Neural progenitor cell (in vitro differentiated cells): ENCODE results near the gene AK2. TPM values are rescaled to one million over a fixed set of nuclear protein-coding genes. Genes with fewer than 3 reads are reported as not detected.

Experiments used
- DNase-seq: peaks from one replicate; pipeline ENCODE4 v3.0.0-alpha.2; 2016; ENCODE audit warnings: low spot score
- H2AFZ ChIP-seq: fragments of 200-600 bp; sonication (generic); replicated peaks from 2 replicates; pipeline ENCODE4 v1.6.1; 2016; ENCODE audit warnings: antibody characterized with exemption
- H3F3A ChIP-seq: fragments of 200-600 bp; sonication (generic); 2 replicates; pipeline ENCODE4 v1.6.1; 2016; ENCODE audit warnings: antibody characterized with exemption, low read depth
- H3K27ac ChIP-seq: fragments of 200-600 bp; sonication (generic); 2 replicates; pipeline ENCODE4 v1.5.1; 2016; ENCODE audit warnings: mild to moderate bottlenecking
- H3K27me3 ChIP-seq: fragments of 200-600 bp; sonication (generic); 2 replicates; pipeline ENCODE4 v1.6.1; 2016; ENCODE audit warnings: mild to moderate bottlenecking, moderate library complexity
- H3K36me3 ChIP-seq: fragments of 200-600 bp; sonication (generic); 2 replicates; pipeline ENCODE4 v1.5.1; 2016
- H3K4me1 ChIP-seq: fragments of 200-600 bp; sonication (generic); 2 replicates; pipeline ENCODE4 v1.6.1; 2016; ENCODE audit warnings: mixed run types
- H3K4me2 ChIP-seq: fragments of 200-600 bp; sonication (generic); 2 replicates; pipeline ENCODE4 v1.6.1; 2016
- H3K4me3 ChIP-seq: fragments of 200-600 bp; sonication (generic); 2 replicates; pipeline ENCODE4 v1.5.1; 2016
- H3K79me2 ChIP-seq: fragments of 200-600 bp; sonication (generic); 2 replicates; pipeline ENCODE4 v1.6.1; 2016; ENCODE audit warnings: low read depth
- H3K9ac ChIP-seq: fragments of 200-600 bp; sonication (generic); 2 replicates; pipeline ENCODE4 v1.6.1; 2016
- H3K9me3 ChIP-seq: fragments of 200-600 bp; sonication (generic); 2 replicates; pipeline ENCODE4 v1.5.1; 2016; ENCODE audit warnings: low read depth
- H4K20me1 ChIP-seq: fragments of 200-600 bp; sonication (generic); 2 replicates; pipeline ENCODE4 v1.6.1; 2016; ENCODE audit warnings: low read depth
- H3K27ac Mint-ChIP-seq: 3 replicates; pipeline ENCODE4 v1.8.0; 2021; ENCODE audit warnings: mixed read lengths
- H3K27me3 Mint-ChIP-seq: 2 replicates; pipeline ENCODE4 v1.8.0; 2022; ENCODE audit warnings: low read depth, mild to moderate bottlenecking, inconsistent platforms, moderate library complexity, mixed read lengths; ENCODE audit not compliant: insufficient read depth
- H3K36me3 Mint-ChIP-seq: 3 replicates; pipeline ENCODE4 v1.8.0; 2021; ENCODE audit warnings: mixed read lengths
- H3K4me1 Mint-ChIP-seq: 3 replicates; pipeline ENCODE4 v1.8.0; 2021; ENCODE audit warnings: mixed read lengths
- H3K4me3 Mint-ChIP-seq: 3 replicates; pipeline ENCODE4 v1.8.0; 2021; ENCODE audit warnings: mild to moderate bottlenecking, moderate library complexity, mixed read lengths
- H3K9me3 Mint-ChIP-seq: 3 replicates; pipeline ENCODE4 v1.8.0; 2020; ENCODE audit warnings: mixed read lengths
- EZH2 ChIP-seq: fragments of 200-600 bp; sonication (generic); IDR thresholded peaks from 2 replicates; pipeline ENCODE4 v1.6.1; 2017; ENCODE audit warnings: antibody characterized with exemption, mild to moderate bottlenecking, moderate library complexity
- EZH2phosphoT487 ChIP-seq: fragments of 200-600 bp; sonication (generic); IDR thresholded peaks from 2 replicates; pipeline ENCODE4 v1.6.1; 2017; ENCODE audit warnings: antibody characterized with exemption
- total RNA-seq: library from RNA; depleted of rRNA; stranded (reverse); fragments of >200 nt; gene quantifications from 2 replicates; pipeline ENCODE4 v1.2.3, GENCODE V29; 2015; ENCODE audit warnings: low replicate concordance
- TF ChIP-seq, protein P1 (sequence below): fragments of 200-600 bp; sonication (generic); IDR thresholded peaks from 2 replicates; pipeline ENCODE4 v1.5.1; 2017; ENCODE audit warnings: antibody characterized with exemption, mild to moderate bottlenecking

AK2 gene
- total RNA-seq, 1 donor from 2014 or later = 128 TPM

DNA sequence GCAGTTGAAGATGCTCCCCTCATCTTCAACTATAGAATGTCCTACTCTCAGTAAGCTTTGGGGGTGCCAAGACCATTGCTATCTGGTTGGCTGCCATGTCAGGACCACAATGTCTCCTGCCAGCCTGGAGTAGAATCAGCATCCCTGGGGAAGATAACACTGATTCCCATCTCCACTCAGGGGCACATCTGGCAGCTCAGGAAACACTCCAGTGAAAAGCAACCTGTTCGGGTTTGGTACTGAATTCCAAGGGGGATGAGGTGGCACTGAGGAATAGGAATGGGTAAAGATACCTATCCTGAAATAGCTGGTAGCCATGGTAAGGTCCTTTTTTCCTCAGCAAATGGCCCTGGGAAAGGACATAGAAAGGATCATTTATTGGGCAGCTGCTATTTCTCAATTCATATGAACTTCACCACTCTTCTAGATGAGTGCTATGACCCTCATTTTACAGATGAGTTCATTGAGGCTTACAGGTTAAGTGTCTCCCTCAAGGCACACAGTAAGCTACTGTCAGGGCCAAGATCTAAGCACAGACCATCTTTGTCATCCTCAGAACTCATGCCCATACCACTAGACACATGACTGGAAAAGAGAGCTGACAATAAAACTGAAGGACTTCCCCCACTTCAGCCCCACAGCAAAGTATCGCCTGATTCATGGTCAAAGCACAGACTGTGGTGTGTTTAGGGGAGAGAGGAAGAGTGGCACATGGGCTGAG lies 31.4 kb downstream of the AK2 start:
- Histone ChIP-seq H3K27ac (no peak overlapping the region), H3K79me2 (no peaks in the 10 kb centered on the region), H4K20me1 (no peaks in the 10 kb centered on the region), H3F3A (peaks cover 3% of the 10 kb centered on the region), H3K4me1 (peaks cover 11% of the 10 kb centered on the region), H3K4me3 (no peak overlapping the region), H3K9ac (no peak overlapping the region), H3K27me3 (no peaks in the 10 kb centered on the region), H2AFZ (no peak overlapping the region), H3K4me2 (no peak overlapping the region), H3K36me3 (no peaks in the 10 kb centered on the region), H3K9me3 (no peaks in the 10 kb centered on the region)
- TF ChIP-seq EZH2phosphoT487 (no peak), EZH2 (no peak)
- TF ChIP-seq, protein P1, sequence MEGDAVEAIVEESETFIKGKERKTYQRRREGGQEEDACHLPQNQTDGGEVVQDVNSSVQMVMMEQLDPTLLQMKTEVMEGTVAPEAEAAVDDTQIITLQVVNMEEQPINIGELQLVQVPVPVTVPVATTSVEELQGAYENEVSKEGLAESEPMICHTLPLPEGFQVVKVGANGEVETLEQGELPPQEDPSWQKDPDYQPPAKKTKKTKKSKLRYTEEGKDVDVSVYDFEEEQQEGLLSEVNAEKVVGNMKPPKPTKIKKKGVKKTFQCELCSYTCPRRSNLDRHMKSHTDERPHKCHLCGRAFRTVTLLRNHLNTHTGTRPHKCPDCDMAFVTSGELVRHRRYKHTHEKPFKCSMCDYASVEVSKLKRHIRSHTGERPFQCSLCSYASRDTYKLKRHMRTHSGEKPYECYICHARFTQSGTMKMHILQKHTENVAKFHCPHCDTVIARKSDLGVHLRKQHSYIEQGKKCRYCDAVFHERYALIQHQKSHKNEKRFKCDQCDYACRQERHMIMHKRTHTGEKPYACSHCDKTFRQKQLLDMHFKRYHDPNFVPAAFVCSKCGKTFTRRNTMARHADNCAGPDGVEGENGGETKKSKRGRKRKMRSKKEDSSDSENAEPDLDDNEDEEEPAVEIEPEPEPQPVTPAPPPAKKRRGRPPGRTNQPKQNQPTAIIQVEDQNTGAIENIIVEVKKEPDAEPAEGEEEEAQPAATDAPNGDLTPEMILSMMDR = no peak
- Mint-ChIP-seq H3K27ac (peak overlapping the region; percentile 77), H3K9me3 (no peaks in the 10 kb centered on the region), H3K27me3 (peaks cover 4% of the 10 kb centered on the region), H3K4me1 (peaks cover 49% of the 10 kb centered on the region), H3K36me3 (peaks cover 12% of the 10 kb centered on the region), H3K4me3 (no peak overlapping the region)
- no peak for DNase-seq

DNA sequence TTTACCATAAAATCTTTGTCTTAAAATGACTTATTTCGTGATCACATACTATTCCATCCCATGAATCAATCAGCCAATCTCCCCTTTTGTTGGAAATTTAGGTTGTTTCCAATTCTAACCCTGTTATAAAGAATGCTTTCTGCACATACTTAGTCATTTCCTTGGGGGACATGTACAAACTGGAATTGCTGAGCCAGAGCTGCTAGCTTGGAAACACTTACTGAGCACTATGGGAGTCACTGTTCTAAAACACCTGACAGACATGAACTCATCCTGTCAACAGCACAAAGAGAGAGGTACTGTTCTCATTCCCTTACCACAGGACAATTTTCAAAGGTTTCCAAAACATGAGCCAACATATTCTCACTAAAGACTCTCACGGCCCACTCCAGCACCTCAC lies 32.1 kb downstream of the AK2 start:
- no peaks in the 10 kb centered on the region for H3K36me3 ChIP-seq
- H3K27ac Mint-ChIP-seq = no peak overlapping the region
- no peaks in the 10 kb centered on the region for H3K9me3 ChIP-seq
- H3K4me2 ChIP-seq = no peak overlapping the region
- H3F3A ChIP-seq = peaks cover 3% of the 10 kb centered on the region
- H3K4me1 Mint-ChIP-seq = peaks cover 50% of the 10 kb centered on the region
- H3K4me1 ChIP-seq = peaks cover 11% of the 10 kb centered on the region
- H2AFZ ChIP-seq = no peak overlapping the region
- DNase-seq = no peak
- no peaks in the 10 kb centered on the region for H3K9me3 Mint-ChIP-seq
- peaks cover 12% of the 10 kb centered on the region for H3K36me3 Mint-ChIP-seq
- no peak overlapping the region for H3K9ac ChIP-seq
- no peaks in the 10 kb centered on the region for H3K79me2 ChIP-seq
- H3K27me3 Mint-ChIP-seq = peaks cover 4% of the 10 kb centered on the region
- no peak overlapping the region for H3K4me3 ChIP-seq
- no peak for TF ChIP-seq EZH2
- H3K27me3 ChIP-seq = no peaks in the 10 kb centered on the region
- no peak overlapping the region for H3K27ac ChIP-seq
- H3K4me3 Mint-ChIP-seq = no peak overlapping the region
- no peaks in the 10 kb centered on the region for H4K20me1 ChIP-seq

DNA sequence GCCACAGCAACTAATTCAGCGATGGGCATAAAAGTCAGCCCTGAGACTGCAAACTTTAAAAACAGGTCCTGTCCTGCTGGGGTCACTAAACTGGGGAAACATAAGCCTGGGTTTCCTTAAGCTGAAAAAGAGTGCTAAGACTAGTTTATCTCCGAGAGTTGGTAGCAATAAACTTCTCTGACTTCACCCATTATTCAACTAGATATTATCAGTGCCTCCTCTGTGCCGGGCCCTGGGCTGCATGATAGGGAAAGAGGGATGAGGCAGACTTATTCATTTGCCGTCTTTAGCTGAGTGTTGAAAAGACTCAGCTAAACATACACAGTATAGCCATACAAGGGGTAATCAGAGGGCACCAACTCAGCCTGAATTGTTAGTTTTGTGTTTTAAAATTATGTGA lies 33.0 kb downstream of the AK2 start:
- H4K20me1 ChIP-seq = no peaks in the 10 kb centered on the region
- no peaks in the 10 kb centered on the region for H3K36me3 ChIP-seq
- H2AFZ ChIP-seq = no peak overlapping the region
- H3K27ac ChIP-seq = no peak overlapping the region
- Mint-ChIP-seq H3K4me3 (no peak overlapping the region), H3K27me3 (peaks cover 4% of the 10 kb centered on the region), H3K27ac (no peak overlapping the region), H3K4me1 (peaks cover 48% of the 10 kb centered on the region), H3K9me3 (no peaks in the 10 kb centered on the region), H3K36me3 (peaks cover 10% of the 10 kb centered on the region)
- H3K9me3 ChIP-seq = no peaks in the 10 kb centered on the region
- no peaks in the 10 kb centered on the region for H3K27me3 ChIP-seq
- H3K4me2 ChIP-seq = no peak overlapping the region
- DNase-seq = no peak
- peaks cover 3% of the 10 kb centered on the region for H3F3A ChIP-seq
- no peak overlapping the region for H3K4me3 ChIP-seq
- peaks cover 11% of the 10 kb centered on the region for H3K4me1 ChIP-seq
- no peaks in the 10 kb centered on the region for H3K79me2 ChIP-seq
- no peak overlapping the region for H3K9ac ChIP-seq
- no peak for TF ChIP-seq EZH2phosphoT487
- no peak for TF ChIP-seq EZH2
- TF ChIP-seq, protein P1 = no peak

DNA sequence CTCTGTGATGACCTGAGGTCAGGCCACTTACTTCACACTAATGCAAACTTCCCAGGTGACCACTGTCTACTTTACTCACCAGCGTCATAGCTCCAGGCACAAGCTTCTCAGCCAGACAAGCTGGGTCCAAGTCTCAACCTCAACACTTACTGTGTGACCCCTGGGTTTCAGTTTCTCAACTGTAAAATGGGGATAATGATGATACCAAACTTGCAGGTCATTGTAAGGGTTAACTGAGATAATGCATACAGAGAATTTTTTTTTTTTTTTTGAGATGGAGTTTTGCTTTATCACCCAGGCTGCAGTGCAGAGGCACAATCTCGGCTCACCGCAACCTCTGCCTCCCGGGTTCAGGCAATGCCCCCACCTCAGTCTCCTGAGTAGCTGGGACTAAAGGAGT lies 34.7 kb downstream of the AK2 start:
- Mint-ChIP-seq H3K36me3 (peaks cover 2% of the 10 kb centered on the region), H3K4me3 (no peak overlapping the region), H3K4me1 (peaks cover 48% of the 10 kb centered on the region), H3K9me3 (no peaks in the 10 kb centered on the region), H3K27ac (no peak overlapping the region), H3K27me3 (peaks cover 4% of the 10 kb centered on the region)
- H3K9ac ChIP-seq = no peak overlapping the region
- no peak overlapping the region for H3K4me3 ChIP-seq
- peaks cover 11% of the 10 kb centered on the region for H3K4me1 ChIP-seq
- H3K79me2 ChIP-seq = no peaks in the 10 kb centered on the region
- TF ChIP-seq EZH2 (no peak), EZH2phosphoT487 (no peak)
- TF ChIP-seq, protein P1 = no peak
- no peaks in the 10 kb centered on the region for H3K9me3 ChIP-seq
- no peaks in the 10 kb centered on the region for H4K20me1 ChIP-seq
- no peak for DNase-seq
- H3F3A ChIP-seq = peaks cover 3% of the 10 kb centered on the region
- H3K27ac ChIP-seq = no peak overlapping the region
- no peak overlapping the region for H3K4me2 ChIP-seq
- H3K27me3 ChIP-seq = no peaks in the 10 kb centered on the region
- no peaks in the 10 kb centered on the region for H3K36me3 ChIP-seq
- H2AFZ ChIP-seq = no peak overlapping the region
